Trophoblast cell (in vitro differentiated cells and primary cell): Measurements from ENCODE around the gene PACS1.
A peak's percentile ranks its signal among the peaks of the same experiment; 100 is the strongest.

Experiments
- DNase-seq, 2 donors: peaks; one replicate each; pipeline ENCODE4 v3.0.0-alpha.2; 2016
- H2AFZ ChIP-seq: 2 replicates; pipeline ENCODE4 v1.6.1; 2013; ENCODE audit warnings: low read length, moderate library complexity, mild to moderate bottlenecking; ENCODE audit not compliant: insufficient read depth, poor library complexity
- H2AK5ac ChIP-seq: 2 replicates; pipeline ENCODE4 v1.6.1; 2013; ENCODE audit warnings: mild to moderate bottlenecking, low read length
- H2BK120ac ChIP-seq: 2 replicates; pipeline ENCODE4 v1.6.1; 2013; ENCODE audit warnings: low read length, mild to moderate bottlenecking, moderate library complexity; ENCODE audit not compliant: insufficient read depth, poor library complexity
- H2BK12ac ChIP-seq: 2 replicates; pipeline ENCODE4 v1.6.1; 2013; ENCODE audit warnings: mild to moderate bottlenecking, low read length, moderate library complexity
- H2BK5ac ChIP-seq: 2 replicates; pipeline ENCODE4 v1.6.1; 2013; ENCODE audit warnings: low read length, low read depth, moderate library complexity, mild to moderate bottlenecking; ENCODE audit not compliant: poor library complexity
- H3K14ac ChIP-seq: 2 replicates; pipeline ENCODE4 v1.6.1; 2013; ENCODE audit warnings: mild to moderate bottlenecking, low read length
- H3K18ac ChIP-seq: 2 replicates; pipeline ENCODE4 v1.6.1; 2013; ENCODE audit warnings: mild to moderate bottlenecking, low read length
- H3K23ac ChIP-seq: 2 replicates; pipeline ENCODE4 v1.6.1; 2013; ENCODE audit warnings: low read length
- H3K27ac ChIP-seq: 2 replicates; pipeline ENCODE4 v1.5.1; 2013; ENCODE audit warnings: low read depth, mild to moderate bottlenecking, inconsistent platforms, low read length, moderate library complexity
- H3K27me3 ChIP-seq: 2 replicates; pipeline ENCODE4 v1.6.1; 2013; ENCODE audit warnings: inconsistent platforms, mild to moderate bottlenecking, low read length, moderate library complexity; ENCODE audit not compliant: insufficient read depth
- H3K36me3 ChIP-seq, 2 experiments: 1 replicate in 1 of 2; 2 replicates in 1 of 2; pipeline ENCODE4 v1.6.1; 2013; ENCODE audit warnings: low read length in 2 of 2, mild to moderate bottlenecking in 2 of 2, moderate library complexity in 1 of 2; ENCODE audit not compliant: insufficient read depth in 2 of 2, control insufficient read depth in 1 of 2
- H3K4ac ChIP-seq: 2 replicates; pipeline ENCODE4 v1.6.1; 2013; ENCODE audit warnings: low read depth, mild to moderate bottlenecking, low read length, moderate library complexity
- H3K4me1 ChIP-seq, 2 experiments: 1 replicate in 1 of 2; 2 replicates in 1 of 2; pipeline ENCODE4 v1.6.1; 2013; ENCODE audit warnings: low read length in 2 of 2, mild to moderate bottlenecking in 2 of 2, moderate library complexity in 1 of 2; ENCODE audit not compliant: insufficient read depth in 2 of 2, control insufficient read depth in 1 of 2
- H3K4me2 ChIP-seq: 2 replicates; pipeline ENCODE4 v1.6.1; 2013; ENCODE audit warnings: inconsistent platforms, mild to moderate bottlenecking, low read length, moderate library complexity
- H3K4me3 ChIP-seq: 2 replicates; pipeline ENCODE4 v1.5.1; 2013; ENCODE audit warnings: mild to moderate bottlenecking, low read depth, low read length, inconsistent platforms
- H3K79me1 ChIP-seq: one replicate; pipeline ENCODE4 v1.6.1; 2013; ENCODE audit warnings: low read length
- H3K79me2 ChIP-seq: 2 replicates; pipeline ENCODE4 v1.6.1; 2013; ENCODE audit warnings: low read length, mild to moderate bottlenecking; ENCODE audit not compliant: control insufficient read depth, insufficient read depth, poor library complexity
- H3K9ac ChIP-seq: 2 replicates; pipeline ENCODE4 v1.6.1; 2013; ENCODE audit warnings: mild to moderate bottlenecking, low read length
- H3K9me3 ChIP-seq: 2 replicates; pipeline ENCODE4 v1.6.1; 2013; ENCODE audit warnings: low read depth, mild to moderate bottlenecking, control low read depth, inconsistent platforms, low read length; ENCODE audit not compliant: insufficient read depth
- H4K12ac ChIP-seq: 2 replicates; pipeline ENCODE4 v1.6.1; 2013; ENCODE audit warnings: low read depth, mild to moderate bottlenecking, low read length, moderate library complexity
- H4K8ac ChIP-seq: 2 replicates; pipeline ENCODE4 v1.6.1; 2013; ENCODE audit warnings: low read depth, mild to moderate bottlenecking, low read length, moderate library complexity
- H4K91ac ChIP-seq: one replicate; pipeline ENCODE4 v1.6.1; 2013; ENCODE audit warnings: low read depth, mild to moderate bottlenecking, low read length, moderate library complexity
- WGBS: extraction: QIAGEN DNeasy Blood & Tissue Kit; methylation state at CpG from one replicate; pipeline ENCODE4 v1.1.7; 2013; ENCODE audit warnings: missing lambda C conversion rate; ENCODE audit not compliant: insufficient read length, insufficient coverage; ENCODE audit errors: extremely low coverage; 5-methylcytosine and 5-hydroxymethylcytosine counted together

The PACS1 gene

GRCh38 chr11:66262191-66262590, 192.1 kb downstream of the PACS1 start:
- Histone ChIP-seq H2BK5ac (no peak overlapping the region), H3K27me3 (no peaks in the 10 kb centered on the region), H3K9ac (no peak overlapping the region), H2AFZ (no peak overlapping the region), H3K18ac (no peak overlapping the region), H2BK12ac (no peak overlapping the region), H3K79me1 (peaks cover 11% of the 10 kb centered on the region), H3K14ac (no peak overlapping the region), H3K9me3 (no peaks in the 10 kb centered on the region), H4K12ac (no peak overlapping the region), H3K4me1 (peaks cover 5% of the 10 kb centered on the region in 2 experiments), H3K27ac (no peak overlapping the region), H3K79me2 (peaks cover 9% of the 10 kb centered on the region), H4K8ac (no peak overlapping the region), H3K36me3 (peaks cover 68 to 70% of the 10 kb centered on the region in 2 experiments), H3K4me3 (peak overlapping the region; percentile 4), H3K4ac (no peak overlapping the region), H4K91ac (no peak overlapping the region), H2BK120ac (no peak overlapping the region), H2AK5ac (no peak overlapping the region), H3K23ac (no peak overlapping the region), H3K4me2 (no peak overlapping the region)
- no peak for DNase-seq
- WGBS = no CpG with 5 or more reads among the region's 5 CpGs

- no peak overlapping the region for H3K4ac ChIP-seq
- no peak overlapping the region for H3K4me2 ChIP-seq
- peak overlapping the region; percentile 20 for H3K4me3 ChIP-seq
- no CpG with 5 or more reads among the region's 12 CpGs for WGBS
- H3K27ac ChIP-seq = no peak overlapping the region
- H2AFZ ChIP-seq = no peak overlapping the region
- H2BK5ac ChIP-seq = no peak overlapping the region
- peaks cover 4 to 5% of the 10 kb centered on the region in 2 experiments for H3K4me1 ChIP-seq
- H4K91ac ChIP-seq = no peak overlapping the region
- H3K36me3 ChIP-seq = peaks cover 68 to 70% of the 10 kb centered on the region in 2 experiments
- H3K23ac ChIP-seq = no peak overlapping the region
- H3K79me2 ChIP-seq = peaks cover 7% of the 10 kb centered on the region
- no peak overlapping the region for H2BK12ac ChIP-seq
- no peak for DNase-seq
- H3K79me1 ChIP-seq = peaks cover 10% of the 10 kb centered on the region
- no peak overlapping the region for H2BK120ac ChIP-seq
- H3K27me3 ChIP-seq = no peaks in the 10 kb centered on the region
- H4K8ac ChIP-seq = no peak overlapping the region
- no peak overlapping the region for H3K18ac ChIP-seq
- no peak overlapping the region for H4K12ac ChIP-seq
- no peak overlapping the region for H2AK5ac ChIP-seq
- H3K9me3 ChIP-seq = no peaks in the 10 kb centered on the region
- no peak overlapping the region for H3K14ac ChIP-seq
- H3K9ac ChIP-seq = no peak overlapping the region
These were observed 192.6 kb downstream of the PACS1 start for GRCh38 chr11:66262696-66263095.

DNA sequence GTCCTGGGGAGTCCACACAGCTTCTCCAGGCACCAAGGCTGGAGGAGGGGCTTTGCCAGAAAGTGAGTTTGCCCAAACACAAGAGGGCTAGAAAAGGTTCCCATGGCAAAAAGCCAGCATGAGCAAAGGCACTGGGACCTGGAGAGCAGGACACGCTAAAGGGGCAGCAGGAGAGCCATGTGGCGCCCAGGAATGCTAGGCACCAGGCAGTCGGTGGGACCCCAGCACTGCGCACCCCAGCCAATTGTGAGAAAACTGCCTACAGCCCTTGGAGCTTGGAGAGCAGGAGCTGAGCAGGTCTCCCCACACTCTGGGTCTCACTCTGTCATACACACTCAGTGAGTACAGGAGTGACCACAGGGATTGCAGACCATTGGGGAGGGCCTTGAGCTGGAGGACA, 193.2 kb downstream of the PACS1 start:
- H2AK5ac ChIP-seq = no peak overlapping the region
- no peak overlapping the region for H2BK12ac ChIP-seq
- no peak overlapping the region for H4K8ac ChIP-seq
- H3K4ac ChIP-seq = no peak overlapping the region
- H3K4me1 ChIP-seq = peaks cover 4 to 5% of the 10 kb centered on the region in 2 experiments
- no peak overlapping the region for H3K27ac ChIP-seq
- no peaks in the 10 kb centered on the region for H3K27me3 ChIP-seq
- no peak overlapping the region for H2BK5ac ChIP-seq
- no peak overlapping the region for H4K12ac ChIP-seq
- no peaks in the 10 kb centered on the region for H3K9me3 ChIP-seq
- no peak overlapping the region for H3K4me2 ChIP-seq
- no CpG with 5 or more reads among the region's 4 CpGs for WGBS
- H4K91ac ChIP-seq = no peak overlapping the region
- H3K79me1 ChIP-seq = peaks cover 9% of the 10 kb centered on the region
- peaks cover 68 to 70% of the 10 kb centered on the region in 2 experiments for H3K36me3 ChIP-seq
- H2BK120ac ChIP-seq = no peak overlapping the region
- H3K18ac ChIP-seq = no peak overlapping the region
- no peak overlapping the region for H3K4me3 ChIP-seq
- H2AFZ ChIP-seq = no peak overlapping the region
- H3K9ac ChIP-seq = no peak overlapping the region
- H3K23ac ChIP-seq = no peak overlapping the region
- H3K14ac ChIP-seq = no peak overlapping the region
- peaks cover 6% of the 10 kb centered on the region for H3K79me2 ChIP-seq
- DNase-seq = no peak

GRCh38 chr11:66263785-66264184, 193.7 kb downstream of the PACS1 start:
- no CpG with 5 or more reads among the region's 10 CpGs for WGBS
- Histone ChIP-seq H2BK120ac (no peak overlapping the region), H4K91ac (no peak overlapping the region), H3K4me1 (peaks cover 0 to 1% of the 10 kb centered on the region in 2 experiments), H3K23ac (no peak overlapping the region), H3K14ac (no peak overlapping the region), H2BK5ac (no peak overlapping the region), H3K27ac (no peak overlapping the region), H2AK5ac (no peak overlapping the region), H3K9me3 (no peaks in the 10 kb centered on the region), H3K27me3 (no peaks in the 10 kb centered on the region), H3K79me1 (peaks cover 11% of the 10 kb centered on the region), H3K9ac (no peak overlapping the region), H3K4ac (no peak overlapping the region), H2BK12ac (no peak overlapping the region), H4K12ac (no peak overlapping the region), H3K18ac (no peak overlapping the region), H2AFZ (no peak overlapping the region), H3K36me3 (peaks cover 68 to 70% of the 10 kb centered on the region in 2 experiments), H4K8ac (no peak overlapping the region), H3K4me3 (no peak overlapping the region), H3K79me2 (peaks cover 5% of the 10 kb centered on the region), H3K4me2 (no peak overlapping the region)
- no peak for DNase-seq
